HepG2 (cell line): ENCODE results near the gene HIBADH.

ENCODE experiments used
- AHR ChIP-seq: IDR thresholded peaks from 2 replicates; pipeline ENCODE4 v1.6.1; 2018; ENCODE audit warnings: missing genetic modification reagents, missing compliant biosample characterization
- ARNTL ChIP-seq: sonication (generic); formaldehyde crosslinking; IDR thresholded peaks from 2 replicates; pipeline ENCODE4 v1.4.0; 2020; ENCODE audit warnings: mild to moderate bottlenecking, missing genetic modification reagents
- CCAR2 ChIP-seq: fragments of 200-400 bp; formaldehyde crosslinking; optimal IDR thresholded peaks from 2 replicates; pipeline ENCODE3; 2018; ENCODE audit warnings: low read depth, mild to moderate bottlenecking, low read length, moderate library complexity
- CTCF ChIP-seq: sonication (generic); formaldehyde crosslinking; IDR thresholded peaks from 2 replicates; pipeline ENCODE4 v1.5.0; 2020; ENCODE audit warnings: mild to moderate bottlenecking, missing genetic modification reagents, moderate library complexity
- PHB2 ChIP-seq: fragments of 450-650 bp; IDR thresholded peaks from 2 replicates; pipeline ENCODE4 v1.6.1; 2018; ENCODE audit not compliant: partially characterized antibody
- SMC3 ChIP-seq: IDR thresholded peaks from 2 replicates; pipeline ENCODE4 v1.6.1; 2011; ENCODE audit warnings: low read length, improper control_type of control experiment
- SNRNP70 ChIP-seq: fragments of 200-400 bp; formaldehyde crosslinking; IDR thresholded peaks from 2 replicates; pipeline ENCODE4 v1.6.1; 2017; ENCODE audit warnings: mild to moderate bottlenecking, low read depth, low read length, moderate library complexity
- ZBTB4 ChIP-seq: sonication (generic); formaldehyde crosslinking; IDR thresholded peaks from 2 replicates; pipeline ENCODE4 v1.4.0; 2020; ENCODE audit warnings: missing genetic modification reagents, mild to moderate bottlenecking, borderline replicate concordance
- ZFP36 ChIP-seq: fragments of 150-350 bp; IDR thresholded peaks from 2 replicates; pipeline ENCODE4 v1.6.1; 2018; ENCODE audit warnings: borderline replicate concordance, low read length, low read depth; ENCODE audit not compliant: partially characterized antibody
- ZNF207 ChIP-seq: fragments of 450-650 bp; IDR thresholded peaks from 2 replicates; pipeline ENCODE4 v1.6.1; 2016; ENCODE audit warnings: antibody characterized with exemption, borderline replicate concordance
- ZNF644 ChIP-seq: IDR thresholded peaks from 2 replicates; pipeline ENCODE4 v1.6.1; 2016; ENCODE audit warnings: low read depth
- ZNF75D ChIP-seq: sonication (generic); formaldehyde crosslinking; IDR thresholded peaks from 2 replicates; pipeline ENCODE4 v1.8.1; 2023; ENCODE audit warnings: missing genetic modification reagents, mild to moderate bottlenecking, borderline replicate concordance
- ZNF772 ChIP-seq: sonication (generic); formaldehyde crosslinking; IDR thresholded peaks from 2 replicates; pipeline ENCODE4 v1.5.0; 2020; ENCODE audit warnings: mild to moderate bottlenecking, missing genetic modification reagents
- ZZZ3 ChIP-seq: sonication (generic); formaldehyde crosslinking; IDR thresholded peaks from 2 replicates; pipeline ENCODE4 v1.4.0; 2020; ENCODE audit warnings: missing genetic modification reagents, mild to moderate bottlenecking, borderline replicate concordance

GRCh38 chr7:27712217-27712616 lies 49.5 kb upstream of the HIBADH start:
- TF ChIP-seq ZNF75D (no peak), SMC3 (no peak), ZNF644 (CRISPR knock-in tag) (no peak), PHB2 (no peak), ZNF772 (CRISPR knock-in tag) (no peak), ZBTB4 (CRISPR knock-in tag) (no peak), CCAR2 (no peak), ZNF207 (no peak), AHR (CRISPR knock-in tag) (no peak), ZFP36 (no peak), ZZZ3 (no peak), SNRNP70 (no peak), ARNTL (CRISPR knock-in tag) (no peak), CTCF (CRISPR knock-in tag) (no peak)
